HG03378 (cell line): ENCODE data around the gene ARHGAP22.

Source experiments
- ATAC-seq: cut with Tn5 transposase; IDR thresholded peaks from one replicate; pipeline ENCODE4 v1.9.1; 2021; ENCODE audit warnings: mild to moderate bottlenecking, moderate library complexity; ENCODE audit not compliant: unreplicated experiment

The ARHGAP22 gene

GRCh38 chr10:48406204-48406603, 198.7 kb downstream of the ARHGAP22 start:
- no peak for ATAC-seq

- no peak for ATAC-seq
Observed at GRCh38 chr10:48404646-48405045, 200.2 kb downstream of the ARHGAP22 start.

- ATAC-seq: no peak
Observed at GRCh38 chr10:48400850-48401220, 204.0 kb downstream of the ARHGAP22 start.

- ATAC-seq: no peak
Observed at GRCh38 chr10:48400129-48400849, 204.6 kb downstream of the ARHGAP22 start.

GRCh38 chr10:48399551-48399950, 205.3 kb downstream of the ARHGAP22 start:
- ATAC-seq: no peak

GRCh38 chr10:48399056-48399541, 205.8 kb downstream of the ARHGAP22 start:
- ATAC-seq: no peak

GRCh38 chr10:48398261-48398660, 206.6 kb downstream of the ARHGAP22 start:
- ATAC-seq: no peak
